Measurements from ENCODE around the gene RNF112. TPM values are rescaled to one million over a fixed set of nuclear protein-coding genes. Genes with fewer than 3 reads are reported as not detected.

The RNF112 gene
- total RNA-seq, 1 donor from 2014 or later, result 1.6 TPM

DNA sequence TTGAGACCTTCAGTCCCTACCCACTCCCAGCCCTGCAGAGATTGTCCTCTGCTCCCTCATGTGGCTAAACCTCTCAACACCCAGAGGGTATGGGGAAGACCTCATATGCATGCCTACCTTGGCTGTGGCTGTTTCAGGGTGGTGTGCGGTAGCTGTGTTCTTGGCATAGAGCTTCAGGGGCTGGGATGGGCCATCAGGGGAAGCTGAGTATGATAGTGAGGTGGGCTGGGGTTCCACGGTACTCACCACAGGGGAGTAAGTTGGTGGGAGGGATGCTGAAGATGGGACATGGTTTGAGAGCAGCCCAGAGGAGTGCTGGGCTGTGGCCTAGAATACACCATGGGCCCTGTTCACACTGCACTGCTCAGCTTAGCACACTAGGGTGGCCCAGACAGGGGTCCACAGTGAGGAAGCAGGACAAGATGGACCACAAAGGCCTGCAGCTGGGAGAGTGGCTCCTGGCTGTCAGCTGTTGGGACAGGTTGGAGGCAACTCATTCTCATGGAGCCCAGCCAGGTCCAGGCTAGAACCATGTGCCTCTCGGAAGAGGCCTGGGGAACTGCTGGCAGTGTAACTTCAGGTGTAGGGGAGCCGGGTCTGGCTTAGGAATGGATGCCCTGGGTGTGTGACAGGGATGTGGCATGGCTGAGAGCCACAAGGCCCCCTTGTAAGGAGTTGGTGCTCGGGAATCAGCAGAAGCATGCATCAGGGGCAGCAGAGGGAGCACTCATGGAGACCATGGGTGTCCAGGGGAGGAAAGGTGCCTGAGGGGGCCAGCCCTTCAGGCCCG lies 27.2 kb upstream of the RNF112 start:
- H3K36me3 ChIP-seq, result peaks cover 47% of the 10 kb centered on the region
- TF ChIP-seq, protein P1, sequence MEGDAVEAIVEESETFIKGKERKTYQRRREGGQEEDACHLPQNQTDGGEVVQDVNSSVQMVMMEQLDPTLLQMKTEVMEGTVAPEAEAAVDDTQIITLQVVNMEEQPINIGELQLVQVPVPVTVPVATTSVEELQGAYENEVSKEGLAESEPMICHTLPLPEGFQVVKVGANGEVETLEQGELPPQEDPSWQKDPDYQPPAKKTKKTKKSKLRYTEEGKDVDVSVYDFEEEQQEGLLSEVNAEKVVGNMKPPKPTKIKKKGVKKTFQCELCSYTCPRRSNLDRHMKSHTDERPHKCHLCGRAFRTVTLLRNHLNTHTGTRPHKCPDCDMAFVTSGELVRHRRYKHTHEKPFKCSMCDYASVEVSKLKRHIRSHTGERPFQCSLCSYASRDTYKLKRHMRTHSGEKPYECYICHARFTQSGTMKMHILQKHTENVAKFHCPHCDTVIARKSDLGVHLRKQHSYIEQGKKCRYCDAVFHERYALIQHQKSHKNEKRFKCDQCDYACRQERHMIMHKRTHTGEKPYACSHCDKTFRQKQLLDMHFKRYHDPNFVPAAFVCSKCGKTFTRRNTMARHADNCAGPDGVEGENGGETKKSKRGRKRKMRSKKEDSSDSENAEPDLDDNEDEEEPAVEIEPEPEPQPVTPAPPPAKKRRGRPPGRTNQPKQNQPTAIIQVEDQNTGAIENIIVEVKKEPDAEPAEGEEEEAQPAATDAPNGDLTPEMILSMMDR (IDR thresholded peaks at IDR 0.05; ENCODE audit: borderline replicate concordance), result no peak
- DNase-seq, result peak; percentile 53
- no peaks in the 10 kb centered on the region for H3K27me3 ChIP-seq (ENCODE audit: low read depth)
- H3K4me1 ChIP-seq, result peaks cover 72% of the 10 kb centered on the region
- H3K9me3 ChIP-seq (replicated peaks), result no peaks in the 10 kb centered on the region
- intact Hi-C loops (cut with micrococcal nuclease), result no loop called here
- H3K4me3 ChIP-seq, result peak overlapping the region; percentile 26
- peak overlapping the region; percentile 88 for H3K27ac ChIP-seq (replicated peaks)

DNA sequence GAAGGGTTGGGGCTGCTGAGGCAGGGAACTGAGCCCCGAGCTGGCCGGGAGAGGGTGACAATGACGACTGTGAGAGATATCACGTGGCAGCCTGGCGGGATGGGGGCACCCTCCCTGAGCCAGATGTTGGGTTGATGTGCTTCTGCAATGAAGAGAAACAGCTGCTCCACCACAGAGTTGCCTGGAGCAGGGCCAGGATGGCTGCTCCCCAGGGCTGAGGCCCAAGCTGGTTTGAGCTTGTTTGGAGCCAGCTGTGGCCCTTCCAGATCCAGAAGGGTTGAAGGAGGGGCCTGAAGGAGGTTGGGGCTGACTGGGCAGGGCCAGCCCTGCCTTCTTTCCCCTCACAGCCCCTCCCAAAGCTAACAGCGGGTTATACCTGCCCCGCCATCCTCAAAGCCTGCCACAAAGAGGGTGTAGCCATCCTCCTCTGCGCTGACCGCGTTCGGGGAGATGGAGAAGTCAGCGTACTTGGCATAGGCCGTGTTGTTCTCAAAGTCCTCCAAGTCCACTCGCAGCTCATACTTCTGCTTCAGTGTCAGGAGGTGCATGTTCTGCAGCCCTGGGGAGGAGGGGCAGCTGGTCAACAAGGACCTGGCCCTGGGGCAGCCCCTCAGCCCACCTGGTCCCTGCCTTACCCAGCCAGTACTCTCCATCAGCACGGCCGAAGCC lies 26.2 kb upstream of the RNF112 start:
- TF ChIP-seq, protein P1 (IDR thresholded peaks at IDR 0.05; ENCODE audit: borderline replicate concordance), result no peak
- Histone ChIP-seq H3K9me3 (replicated peaks) (no peaks in the 10 kb centered on the region), H3K4me3 (peak overlapping the region; percentile 61), H3K4me1 (peaks cover 72% of the 10 kb centered on the region), H3K27me3 (ENCODE audit: low read depth) (no peaks in the 10 kb centered on the region), H3K36me3 (peaks cover 47% of the 10 kb centered on the region), H3K27ac (replicated peaks) (peak overlapping the region; percentile 88)
- peak; percentile 89 for DNase-seq
- intact Hi-C loops (cut with micrococcal nuclease), result no loop called here

DNA sequence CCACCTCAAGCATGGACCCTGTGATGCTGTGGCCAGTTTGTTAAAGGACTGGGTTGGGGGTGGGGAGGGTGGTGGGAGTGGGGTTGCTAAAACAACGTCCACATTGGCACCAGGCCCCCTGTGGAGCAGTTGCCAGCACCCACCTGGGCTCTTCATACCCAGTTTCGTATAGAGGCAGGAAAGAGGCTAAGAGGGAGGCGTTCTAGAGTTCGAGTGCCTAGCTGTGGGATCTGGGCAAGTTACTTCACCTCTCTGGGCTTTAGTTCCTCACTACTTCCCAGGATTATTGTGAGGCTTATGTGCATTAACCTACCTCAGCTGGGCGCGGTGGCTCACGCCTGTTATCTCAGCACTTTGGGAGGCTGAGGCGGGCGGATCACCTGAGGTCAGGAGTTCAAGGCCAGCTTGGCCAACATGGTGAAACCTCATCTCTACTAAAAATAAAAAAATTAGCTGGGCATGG lies 25.5 kb upstream of the RNF112 start:
- intact Hi-C loops (cut with micrococcal nuclease), result no loop called here
- Histone ChIP-seq H3K4me1 (peaks cover 71% of the 10 kb centered on the region), H3K9me3 (replicated peaks) (no peaks in the 10 kb centered on the region), H3K4me3 (peak overlapping the region; percentile 61), H3K27ac (replicated peaks) (peak overlapping the region; percentile 88), H3K27me3 (ENCODE audit: low read depth) (no peaks in the 10 kb centered on the region), H3K36me3 (peaks cover 42% of the 10 kb centered on the region)
- TF ChIP-seq, protein P1 (IDR thresholded peaks at IDR 0.05; ENCODE audit: borderline replicate concordance), result no peak
- DNase-seq, result no peak

DNA sequence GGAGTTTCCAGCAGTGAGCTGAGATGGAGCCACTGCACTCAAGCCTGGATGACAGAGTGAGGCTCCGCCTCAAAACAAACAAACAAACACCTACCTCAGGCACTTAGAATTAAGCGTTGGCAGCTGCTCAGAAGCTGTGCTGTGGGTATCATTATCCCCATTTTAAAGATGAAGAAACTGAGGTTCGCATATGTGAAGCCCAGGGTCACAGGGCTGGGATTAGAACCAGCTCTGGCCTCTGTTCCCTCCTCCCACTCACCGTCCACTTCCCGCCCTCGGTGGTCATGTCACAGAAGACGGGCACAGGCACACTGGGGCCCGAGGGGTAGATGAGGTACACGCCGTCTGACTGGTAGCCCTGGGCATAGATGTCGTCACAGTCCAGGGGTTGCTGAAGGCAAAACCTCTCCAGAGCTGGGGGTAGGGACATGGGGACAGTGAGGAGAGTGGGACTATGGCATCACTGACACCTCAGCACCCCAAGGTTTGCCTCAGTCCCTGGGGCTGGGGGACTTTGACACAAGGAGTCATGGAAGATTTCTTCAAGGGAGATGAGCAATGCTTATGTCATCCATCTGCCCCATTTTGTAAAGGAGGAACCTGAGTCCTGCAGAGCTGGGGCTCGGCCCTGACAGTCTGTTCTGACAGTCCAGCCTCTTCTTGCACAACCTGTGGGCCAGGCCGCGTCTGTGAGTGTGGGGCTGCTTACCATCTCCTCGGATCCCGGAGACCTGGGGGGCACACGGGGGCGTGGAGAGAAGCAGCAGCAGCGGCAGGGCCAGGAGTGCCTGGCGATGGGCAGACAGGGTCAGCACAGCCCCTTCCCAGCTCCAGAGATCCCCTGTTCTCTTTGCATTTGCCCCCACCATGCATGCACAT lies 24.7 kb upstream of the RNF112 start:
- Histone ChIP-seq H3K27ac (replicated peaks) (peak overlapping the region; percentile 88), H3K4me3 (peak overlapping the region; percentile 61), H3K4me1 (peaks cover 71% of the 10 kb centered on the region), H3K9me3 (replicated peaks) (no peaks in the 10 kb centered on the region), H3K36me3 (peaks cover 34% of the 10 kb centered on the region), H3K27me3 (ENCODE audit: low read depth) (no peaks in the 10 kb centered on the region)
- intact Hi-C loops (cut with micrococcal nuclease), result no loop called here
- peak; percentile 68 for DNase-seq
- TF ChIP-seq, protein P1 (IDR thresholded peaks at IDR 0.05; ENCODE audit: borderline replicate concordance), result no peak
